Activated naive CD8-positive, alpha-beta T cell treated with anti-CD3 and anti-CD28 coated beads for 36 hours (primary cell): ENCODE measurements around the gene OTOS. TPM values are rescaled to one million over a fixed set of nuclear protein-coding genes. Genes with fewer than 3 reads are reported as not detected.

Source experiments
- DNase-seq: peaks from one replicate; pipeline ENCODE4 v3.0.0; 2021
- H3K27ac Mint-ChIP-seq: one replicate; pipeline ENCODE4 v1.8.0; 2022; ENCODE audit warnings: mild to moderate bottlenecking, moderate library complexity, mixed read lengths
- H3K27me3 Mint-ChIP-seq: one replicate; pipeline ENCODE4 v1.8.0; 2022; ENCODE audit warnings: mild to moderate bottlenecking, mixed read lengths
- H3K36me3 Mint-ChIP-seq: one replicate; pipeline ENCODE4 v1.8.0; 2021; ENCODE audit warnings: mild to moderate bottlenecking, mixed read lengths
- H3K4me1 Mint-ChIP-seq: one replicate; pipeline ENCODE4 v1.8.0; 2021; ENCODE audit warnings: mixed read lengths
- H3K4me3 Mint-ChIP-seq: one replicate; pipeline ENCODE4 v1.8.0; 2022; ENCODE audit warnings: mild to moderate bottlenecking, moderate library complexity, mixed read lengths
- H3K9me3 Mint-ChIP-seq: one replicate; pipeline ENCODE4 v1.8.0; 2022; ENCODE audit warnings: mixed read lengths
- total RNA-seq, 2 experiments: library from RNA; stranded (reverse); gene quantifications; one replicate each; pipeline ENCODE4 v1.2.3, GENCODE V29; 2021

OTOS gene
- total RNA-seq, 2 experiments from 2014 or later = not detected

GRCh38 chr2:240149943-240150784, 9.7 kb upstream of the OTOS start:
- no peaks in the 10 kb centered on the region for H3K4me1 Mint-ChIP-seq
- no peak overlapping the region for H3K27ac Mint-ChIP-seq
- peak; percentile 33 for DNase-seq
- no peaks in the 10 kb centered on the region for H3K36me3 Mint-ChIP-seq
- H3K4me3 Mint-ChIP-seq = no peak overlapping the region
- H3K9me3 Mint-ChIP-seq = peaks cover 2% of the 10 kb centered on the region
- peaks cover 18% of the 10 kb centered on the region for H3K27me3 Mint-ChIP-seq

- DNase-seq = no peak
- H3K9me3 Mint-ChIP-seq = peaks cover 2% of the 10 kb centered on the region
- no peak overlapping the region for H3K4me3 Mint-ChIP-seq
- H3K27ac Mint-ChIP-seq = no peak overlapping the region
- no peaks in the 10 kb centered on the region for H3K4me1 Mint-ChIP-seq
- peaks cover 21% of the 10 kb centered on the region for H3K27me3 Mint-ChIP-seq
- no peaks in the 10 kb centered on the region for H3K36me3 Mint-ChIP-seq
These were observed 7.6 kb upstream of the OTOS start for GRCh38 chr2:240147911-240148587.

- no peak overlapping the region for H3K4me3 Mint-ChIP-seq
- DNase-seq = no peak
- H3K36me3 Mint-ChIP-seq = no peaks in the 10 kb centered on the region
- H3K9me3 Mint-ChIP-seq = no peaks in the 10 kb centered on the region
- H3K27me3 Mint-ChIP-seq = peaks cover 17% of the 10 kb centered on the region
- no peaks in the 10 kb centered on the region for H3K4me1 Mint-ChIP-seq
- H3K27ac Mint-ChIP-seq = no peak overlapping the region
These were observed 6.9 kb upstream of the OTOS start for GRCh38 chr2:240147382-240147781.

GRCh38 chr2:240146627-240147278, 6.3 kb upstream of the OTOS start:
- H3K9me3 Mint-ChIP-seq = no peaks in the 10 kb centered on the region
- H3K36me3 Mint-ChIP-seq = no peaks in the 10 kb centered on the region
- H3K27ac Mint-ChIP-seq = no peak overlapping the region
- no peak for DNase-seq
- H3K4me3 Mint-ChIP-seq = no peak overlapping the region
- H3K4me1 Mint-ChIP-seq = no peaks in the 10 kb centered on the region
- peaks cover 13% of the 10 kb centered on the region for H3K27me3 Mint-ChIP-seq

- no peaks in the 10 kb centered on the region for H3K36me3 Mint-ChIP-seq
- no peaks in the 10 kb centered on the region for H3K4me1 Mint-ChIP-seq
- H3K27ac Mint-ChIP-seq = no peak overlapping the region
- no peak overlapping the region for H3K4me3 Mint-ChIP-seq
- DNase-seq = no peak
- H3K27me3 Mint-ChIP-seq = peaks cover 8% of the 10 kb centered on the region
- no peaks in the 10 kb centered on the region for H3K9me3 Mint-ChIP-seq
These were observed 5.7 kb upstream of the OTOS start for GRCh38 chr2:240146141-240146561.

GRCh38 chr2:240145461-240145860, 5.0 kb upstream of the OTOS start:
- Mint-ChIP-seq H3K4me3 (no peak overlapping the region), H3K9me3 (no peaks in the 10 kb centered on the region), H3K36me3 (no peaks in the 10 kb centered on the region), H3K4me1 (no peaks in the 10 kb centered on the region), H3K27me3 (peaks cover 8% of the 10 kb centered on the region), H3K27ac (no peak overlapping the region)
- DNase-seq = no peak

- H3K27ac Mint-ChIP-seq = no peak overlapping the region
- no peaks in the 10 kb centered on the region for H3K36me3 Mint-ChIP-seq
- H3K4me1 Mint-ChIP-seq = no peaks in the 10 kb centered on the region
- peaks cover 3% of the 10 kb centered on the region for H3K27me3 Mint-ChIP-seq
- no peak overlapping the region for H3K4me3 Mint-ChIP-seq
- no peaks in the 10 kb centered on the region for H3K9me3 Mint-ChIP-seq
- DNase-seq = no peak
These were observed 4.3 kb upstream of the OTOS start for GRCh38 chr2:240144649-240145261.

- no peaks in the 10 kb centered on the region for H3K36me3 Mint-ChIP-seq
- H3K4me1 Mint-ChIP-seq = no peaks in the 10 kb centered on the region
- no peaks in the 10 kb centered on the region for H3K9me3 Mint-ChIP-seq
These were observed 3.6 kb upstream of the OTOS start for GRCh38 chr2:240143801-240144648.

GRCh38 chr2:240143276-240143675, 2.8 kb upstream of the OTOS start:
- H3K9me3 Mint-ChIP-seq = no peaks in the 10 kb centered on the region
- no peak for DNase-seq
- no peaks in the 10 kb centered on the region for H3K4me1 Mint-ChIP-seq
- H3K36me3 Mint-ChIP-seq = no peaks in the 10 kb centered on the region
- peaks cover 3% of the 10 kb centered on the region for H3K27me3 Mint-ChIP-seq
- H3K27ac Mint-ChIP-seq = no peak overlapping the region
- no peak overlapping the region for H3K4me3 Mint-ChIP-seq

More at GRCh38 chr2:240143801-240144648, 3.6 kb upstream of the OTOS start:
- Mint-ChIP-seq H3K27me3 (peaks cover 3% of the 10 kb centered on the region), H3K27ac (no peak overlapping the region), H3K4me3 (no peak overlapping the region)
- DNase-seq = peak; percentile 78

- H3K27ac Mint-ChIP-seq = no peak overlapping the region
- peaks cover 3% of the 10 kb centered on the region for H3K27me3 Mint-ChIP-seq
- no peak for DNase-seq
- H3K36me3 Mint-ChIP-seq = no peaks in the 10 kb centered on the region
- no peaks in the 10 kb centered on the region for H3K4me1 Mint-ChIP-seq
- no peaks in the 10 kb centered on the region for H3K9me3 Mint-ChIP-seq
- no peak overlapping the region for H3K4me3 Mint-ChIP-seq
These were observed 2.4 kb upstream of the OTOS start for GRCh38 chr2:240142859-240143258.

- Mint-ChIP-seq H3K9me3 (no peaks in the 10 kb centered on the region), H3K27ac (no peak overlapping the region), H3K36me3 (no peaks in the 10 kb centered on the region), H3K27me3 (peaks cover 3% of the 10 kb centered on the region), H3K4me1 (peaks cover 2% of the 10 kb centered on the region), H3K4me3 (no peak overlapping the region)
- no peak for DNase-seq
These were observed 1.9 kb upstream of the OTOS start for GRCh38 chr2:240142256-240142775.

GRCh38 chr2:240141736-240142135, 1.3 kb upstream of the OTOS start:
- Mint-ChIP-seq H3K4me1 (peaks cover 7% of the 10 kb centered on the region), H3K9me3 (no peaks in the 10 kb centered on the region), H3K36me3 (no peaks in the 10 kb centered on the region), H3K27me3 (peaks cover 3% of the 10 kb centered on the region), H3K4me3 (no peak overlapping the region), H3K27ac (no peak overlapping the region)
- no peak for DNase-seq

GRCh38 chr2:240140920-240141319, 462 bp upstream of the OTOS start:
- Mint-ChIP-seq H3K4me1 (peaks cover 7% of the 10 kb centered on the region), H3K27ac (no peak overlapping the region), H3K27me3 (peaks cover 3% of the 10 kb centered on the region), H3K9me3 (no peaks in the 10 kb centered on the region), H3K4me3 (no peak overlapping the region), H3K36me3 (no peaks in the 10 kb centered on the region)
- DNase-seq = no peak
